Astrocyte (in vitro differentiated cells and primary cell): ENCODE measurements around the gene ARHGEF35.
"Not testable (repeated sequence)": the region's sequence is repeated elsewhere in the genome, so short reads cannot be mapped to it uniquely, and the experiment has no call there.

Source experiments
- EZH2 ChIP-seq: IDR thresholded peaks from 2 replicates; pipeline ENCODE4 v1.6.1; 2012; ENCODE audit warnings: mild to moderate bottlenecking, low read length, inconsistent platforms; ENCODE audit not compliant: insufficient read depth
- TF ChIP-seq, protein P1 (sequence below): IDR thresholded peaks from 2 replicates; pipeline ENCODE4 v1.5.1; 2011; ENCODE audit warnings: low read depth, mild to moderate bottlenecking, inconsistent platforms, low read length, moderate library complexity; ENCODE audit not compliant: insufficient read depth

DNA sequence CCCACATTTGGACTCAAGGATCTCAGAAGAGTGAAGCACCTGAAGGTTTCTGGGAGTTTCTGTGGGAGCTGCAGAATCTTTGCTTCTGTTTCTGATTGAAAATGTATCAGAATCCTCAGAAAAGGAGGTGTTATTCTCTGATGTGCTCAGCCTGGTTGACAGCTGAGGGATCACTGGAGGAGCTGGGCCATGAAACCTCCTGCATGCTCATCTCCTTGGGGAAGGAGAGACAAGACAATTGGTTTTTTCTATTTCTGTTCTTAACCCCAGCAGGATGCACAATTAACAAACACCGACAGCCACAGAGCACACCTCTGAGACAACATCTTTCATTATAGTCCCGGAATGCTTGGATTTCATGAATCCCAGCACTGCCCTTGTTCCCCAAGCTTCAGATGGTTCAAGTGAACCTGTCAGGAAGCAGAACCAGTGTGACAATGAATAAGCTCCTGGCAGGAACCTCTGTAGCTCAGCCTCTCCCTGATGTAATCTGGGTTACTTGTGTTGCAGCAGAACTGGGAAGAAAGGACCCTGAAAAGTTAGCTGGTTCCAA, 43.0 kb upstream of the ARHGEF35 start:
- TF ChIP-seq EZH2: not testable (repeated sequence)
- TF ChIP-seq, protein P1, sequence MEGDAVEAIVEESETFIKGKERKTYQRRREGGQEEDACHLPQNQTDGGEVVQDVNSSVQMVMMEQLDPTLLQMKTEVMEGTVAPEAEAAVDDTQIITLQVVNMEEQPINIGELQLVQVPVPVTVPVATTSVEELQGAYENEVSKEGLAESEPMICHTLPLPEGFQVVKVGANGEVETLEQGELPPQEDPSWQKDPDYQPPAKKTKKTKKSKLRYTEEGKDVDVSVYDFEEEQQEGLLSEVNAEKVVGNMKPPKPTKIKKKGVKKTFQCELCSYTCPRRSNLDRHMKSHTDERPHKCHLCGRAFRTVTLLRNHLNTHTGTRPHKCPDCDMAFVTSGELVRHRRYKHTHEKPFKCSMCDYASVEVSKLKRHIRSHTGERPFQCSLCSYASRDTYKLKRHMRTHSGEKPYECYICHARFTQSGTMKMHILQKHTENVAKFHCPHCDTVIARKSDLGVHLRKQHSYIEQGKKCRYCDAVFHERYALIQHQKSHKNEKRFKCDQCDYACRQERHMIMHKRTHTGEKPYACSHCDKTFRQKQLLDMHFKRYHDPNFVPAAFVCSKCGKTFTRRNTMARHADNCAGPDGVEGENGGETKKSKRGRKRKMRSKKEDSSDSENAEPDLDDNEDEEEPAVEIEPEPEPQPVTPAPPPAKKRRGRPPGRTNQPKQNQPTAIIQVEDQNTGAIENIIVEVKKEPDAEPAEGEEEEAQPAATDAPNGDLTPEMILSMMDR: not testable (repeated sequence)
